Right atrium auricular region (tissue), 2 donors: ENCODE results near the gene CAD. TPM values are rescaled to one million over a fixed set of nuclear protein-coding genes. Genes with fewer than 3 reads are reported as not detected.

Source experiments
- DNase-seq: peaks from one replicate; pipeline ENCODE4 v3.0.0-alpha.2; 2019; ENCODE audit warnings: low spot score
- H3K27ac ChIP-seq, 2 donors: fragments of 200-600 bp; sonication (generic); 1 replicate in 1 of 2; 2 replicates in 1 of 2; pipeline ENCODE4 v1.5.1; 2016 to 2019
- H3K27me3 ChIP-seq, 2 donors: fragments of 200-600 bp; sonication (generic); one replicate each; pipeline versions ENCODE4 v1.5.1 to v1.6.0; 2017 to 2019
- H3K36me3 ChIP-seq: fragments of 200-600 bp; sonication (generic); one replicate; pipeline ENCODE4 v1.5.1; 2016
- H3K4me1 ChIP-seq, 2 donors: fragments of 200-600 bp; sonication (generic); one replicate each; pipeline versions ENCODE4 v1.5.1 to v1.6.0; 2017 to 2019
- H3K4me3 ChIP-seq, 2 donors: fragments of 200-600 bp; sonication (generic); 1 replicate in 1 of 2; 2 replicates in 1 of 2; pipeline ENCODE4 v1.5.1; 2017 to 2019; ENCODE audit warnings: mild to moderate bottlenecking in 1 of 2, moderate library complexity in 1 of 2
- H3K9me3 ChIP-seq, 2 donors: fragments of 200-600 bp; sonication (generic); one replicate each; pipeline ENCODE4 v1.5.1; 2019
- total RNA-seq, 2 donors: library from RNA; depleted of rRNA; stranded (reverse); fragments of >200 nt; gene quantifications; one replicate each; pipeline ENCODE4 v1.1.0, GENCODE V29; 2016
- TF ChIP-seq, protein P1 (sequence below), 2 donors: fragments of 200-600 bp; sonication (generic); IDR thresholded peaks; one replicate each; pipeline ENCODE4 v1.5.1; 2019; ENCODE audit warnings: antibody characterized with exemption in 2 of 2

Gene CAD
- total RNA-seq, 2 donors from 2014 or later: 4.8 to 13.2 TPM

DNA sequence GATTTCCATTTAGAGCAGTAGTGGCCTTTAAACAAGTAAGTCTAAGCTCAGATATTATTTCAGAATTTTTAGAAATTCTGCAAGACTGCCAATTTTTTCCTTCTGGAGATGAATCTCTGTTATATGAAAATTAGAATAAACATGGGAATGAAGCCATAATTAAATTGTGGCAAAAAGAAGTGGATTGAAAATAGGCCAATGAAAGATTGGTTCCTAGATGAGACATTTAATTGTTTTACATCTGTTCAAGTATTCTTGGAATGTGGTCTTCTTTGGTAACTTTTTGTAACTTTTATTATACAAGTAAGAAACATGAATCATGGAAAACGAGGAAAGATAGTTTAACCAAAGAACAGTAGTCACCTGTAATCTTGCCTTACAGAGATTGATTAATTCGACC lies 10.3 kb downstream of the CAD start:
- TF ChIP-seq, protein P1, sequence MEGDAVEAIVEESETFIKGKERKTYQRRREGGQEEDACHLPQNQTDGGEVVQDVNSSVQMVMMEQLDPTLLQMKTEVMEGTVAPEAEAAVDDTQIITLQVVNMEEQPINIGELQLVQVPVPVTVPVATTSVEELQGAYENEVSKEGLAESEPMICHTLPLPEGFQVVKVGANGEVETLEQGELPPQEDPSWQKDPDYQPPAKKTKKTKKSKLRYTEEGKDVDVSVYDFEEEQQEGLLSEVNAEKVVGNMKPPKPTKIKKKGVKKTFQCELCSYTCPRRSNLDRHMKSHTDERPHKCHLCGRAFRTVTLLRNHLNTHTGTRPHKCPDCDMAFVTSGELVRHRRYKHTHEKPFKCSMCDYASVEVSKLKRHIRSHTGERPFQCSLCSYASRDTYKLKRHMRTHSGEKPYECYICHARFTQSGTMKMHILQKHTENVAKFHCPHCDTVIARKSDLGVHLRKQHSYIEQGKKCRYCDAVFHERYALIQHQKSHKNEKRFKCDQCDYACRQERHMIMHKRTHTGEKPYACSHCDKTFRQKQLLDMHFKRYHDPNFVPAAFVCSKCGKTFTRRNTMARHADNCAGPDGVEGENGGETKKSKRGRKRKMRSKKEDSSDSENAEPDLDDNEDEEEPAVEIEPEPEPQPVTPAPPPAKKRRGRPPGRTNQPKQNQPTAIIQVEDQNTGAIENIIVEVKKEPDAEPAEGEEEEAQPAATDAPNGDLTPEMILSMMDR (IDR thresholded peaks at IDR 0.05): no peak
- H3K27ac ChIP-seq: no peak overlapping the region
- DNase-seq: no peak
- peaks cover 71% of the 10 kb centered on the region for H3K36me3 ChIP-seq
- no peaks in the 10 kb centered on the region for H3K9me3 ChIP-seq
- H3K27me3 ChIP-seq: no peaks in the 10 kb centered on the region
- no peak overlapping the region for H3K4me3 ChIP-seq
- no peaks in the 10 kb centered on the region for H3K4me1 ChIP-seq

DNA sequence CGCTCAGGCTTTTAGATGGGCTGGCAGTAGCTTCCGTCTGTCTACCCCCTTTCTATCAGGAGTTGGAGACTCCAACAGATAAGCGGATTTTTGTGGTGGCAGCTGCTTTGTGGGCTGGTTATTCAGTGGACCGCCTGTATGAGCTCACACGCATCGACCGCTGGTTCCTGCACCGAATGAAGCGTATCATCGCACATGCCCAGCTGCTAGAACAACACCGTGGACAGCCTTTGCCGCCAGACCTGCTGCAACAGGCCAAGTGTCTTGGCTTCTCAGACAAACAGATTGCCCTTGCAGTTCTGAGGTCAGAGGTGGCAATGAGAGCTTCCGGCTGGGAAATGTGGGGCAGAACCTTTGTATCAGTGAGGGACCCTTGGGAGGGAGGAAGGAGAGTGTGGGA lies 14.8 kb downstream of the CAD start:
- Histone ChIP-seq H3K9me3 (no peaks in the 10 kb centered on the region), H3K4me3 (no peak overlapping the region), H3K4me1 (no peaks in the 10 kb centered on the region), H3K27me3 (no peaks in the 10 kb centered on the region), H3K27ac (no peak overlapping the region), H3K36me3 (peaks cover 74% of the 10 kb centered on the region)
- TF ChIP-seq, protein P1 (IDR thresholded peaks at IDR 0.05): no peak
- no peak for DNase-seq

DNA sequence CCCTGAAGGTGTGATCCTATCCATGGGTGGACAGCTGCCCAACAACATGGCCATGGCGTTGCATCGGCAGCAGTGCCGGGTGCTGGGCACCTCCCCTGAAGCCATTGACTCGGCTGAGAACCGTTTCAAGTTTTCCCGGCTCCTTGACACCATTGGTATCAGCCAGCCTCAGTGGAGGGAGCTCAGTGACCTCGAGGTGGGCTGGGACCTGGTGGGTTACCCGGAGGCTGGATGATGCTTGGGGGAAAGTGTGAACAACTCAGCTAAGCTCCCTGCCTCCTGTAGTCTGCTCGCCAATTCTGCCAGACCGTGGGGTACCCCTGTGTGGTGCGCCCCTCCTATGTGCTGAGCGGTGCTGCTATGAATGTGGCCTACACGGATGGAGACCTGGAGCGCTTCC lies 16.2 kb downstream of the CAD start:
- DNase-seq: no peak
- Histone ChIP-seq H3K9me3 (no peaks in the 10 kb centered on the region), H3K4me1 (no peaks in the 10 kb centered on the region), H3K36me3 (peaks cover 85% of the 10 kb centered on the region), H3K27me3 (no peaks in the 10 kb centered on the region), H3K27ac (no peak overlapping the region), H3K4me3 (no peak overlapping the region)
- TF ChIP-seq, protein P1 (IDR thresholded peaks at IDR 0.05): no peak

DNA sequence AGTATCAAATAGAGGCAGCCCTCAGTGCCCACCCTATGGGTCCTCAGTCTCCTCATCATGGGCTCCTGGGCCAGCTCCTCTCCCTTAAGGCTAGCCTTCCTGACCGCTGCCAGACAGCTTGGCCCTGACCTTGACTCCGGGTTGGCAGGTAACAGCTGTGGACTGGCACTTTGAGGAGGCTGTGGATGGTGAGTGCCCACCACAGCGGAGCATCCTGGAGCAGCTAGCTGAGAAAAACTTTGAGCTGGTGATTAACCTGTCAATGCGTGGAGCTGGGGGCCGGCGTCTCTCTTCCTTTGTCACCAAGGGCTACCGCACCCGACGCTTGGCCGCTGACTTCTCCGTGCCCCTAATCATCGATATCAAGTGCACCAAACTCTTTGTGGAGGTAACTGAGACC lies 19.0 kb downstream of the CAD start:
- H3K36me3 ChIP-seq: peaks cover 98% of the 10 kb centered on the region
- no peaks in the 10 kb centered on the region for H3K4me1 ChIP-seq
- no peaks in the 10 kb centered on the region for H3K9me3 ChIP-seq
- no peak overlapping the region for H3K4me3 ChIP-seq
- no peak overlapping the region for H3K27ac ChIP-seq
- DNase-seq: no peak
- TF ChIP-seq, protein P1 (IDR thresholded peaks at IDR 0.05): no peak
- H3K27me3 ChIP-seq: no peaks in the 10 kb centered on the region

DNA sequence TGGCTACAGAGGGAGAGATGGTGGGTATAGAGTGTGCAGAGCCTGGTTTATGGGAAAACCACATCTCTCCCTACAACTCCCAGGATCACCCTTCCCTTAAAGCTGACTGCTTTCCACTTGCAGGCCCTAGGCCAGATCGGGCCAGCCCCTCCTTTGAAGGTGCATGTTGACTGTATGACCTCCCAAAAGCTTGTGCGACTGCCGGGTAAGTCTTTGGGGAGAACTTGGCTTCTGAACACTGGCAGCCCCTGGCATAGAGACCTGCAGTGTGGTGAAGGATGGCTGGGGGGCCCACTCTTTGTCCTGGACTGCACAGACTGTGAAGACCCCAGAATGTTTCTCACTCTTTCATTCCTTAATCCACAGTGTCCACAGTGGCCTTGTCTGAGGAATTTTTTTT lies 19.5 kb downstream of the CAD start:
- Histone ChIP-seq H3K9me3 (no peaks in the 10 kb centered on the region), H3K4me1 (no peaks in the 10 kb centered on the region), H3K27me3 (no peaks in the 10 kb centered on the region), H3K27ac (no peak overlapping the region), H3K36me3 (peaks cover 98% of the 10 kb centered on the region), H3K4me3 (no peak overlapping the region)
- TF ChIP-seq, protein P1 (IDR thresholded peaks at IDR 0.05): no peak
- no peak for DNase-seq

DNA sequence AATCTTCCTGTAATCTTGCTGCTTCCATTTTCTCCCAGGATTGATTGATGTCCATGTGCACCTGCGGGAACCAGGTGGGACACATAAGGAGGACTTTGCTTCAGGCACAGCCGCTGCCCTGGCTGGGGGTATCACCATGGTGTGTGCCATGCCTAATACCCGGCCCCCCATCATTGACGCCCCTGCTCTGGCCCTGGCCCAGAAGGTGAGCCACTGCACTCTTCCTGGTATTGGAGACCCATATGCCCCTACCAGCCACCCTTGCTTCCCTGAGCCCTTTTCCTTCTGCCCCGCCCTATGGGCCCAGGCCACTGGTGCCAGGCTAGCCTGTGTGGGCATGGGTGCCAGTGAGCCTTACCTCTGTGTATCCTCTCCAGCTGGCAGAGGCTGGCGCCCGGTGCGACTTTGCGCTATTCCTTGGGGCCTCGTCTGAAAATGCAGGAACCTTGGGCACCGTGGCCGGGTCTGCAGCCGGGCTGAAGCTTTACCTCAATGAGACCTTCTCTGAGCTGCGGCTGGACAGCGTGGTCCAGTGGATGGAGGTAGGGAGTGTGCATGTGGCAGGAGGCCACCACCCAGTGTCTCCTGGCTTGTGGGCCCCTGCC lies 20.3 kb downstream of the CAD start:
- Histone ChIP-seq H3K4me1 (no peaks in the 10 kb centered on the region), H3K27ac (no peak overlapping the region), H3K4me3 (no peak overlapping the region), H3K9me3 (no peaks in the 10 kb centered on the region), H3K27me3 (no peaks in the 10 kb centered on the region), H3K36me3 (peaks cover 97% of the 10 kb centered on the region)
- TF ChIP-seq, protein P1 (IDR thresholded peaks at IDR 0.05): no peak
- no peak for DNase-seq
